Esophagus muscularis mucosa (tissue), 4 donors: ENCODE results near the gene GRID2IP.

ENCODE experiments used
- CTCF ChIP-seq, 3 experiments: fragments of 200-600 bp in 2 of 3; fragments of 450-650 bp in 1 of 3; sonication (generic) in 2 of 3; IDR thresholded peaks; one replicate each; pipeline ENCODE4 v1.5.1; 2017 to 2019; ENCODE audit warnings: antibody characterized with exemption in 3 of 3, mild to moderate bottlenecking in 2 of 3, moderate library complexity in 1 of 3
- EP300 ChIP-seq: sonication (generic); formaldehyde crosslinking; IDR thresholded peaks from one replicate; pipeline ENCODE4 v1.6.1; 2017; ENCODE audit warnings: antibody characterized with exemption
- POLR2A ChIP-seq: fragments of 450-650 bp; IDR thresholded peaks from one replicate; pipeline ENCODE4 v1.6.1; 2017; ENCODE audit warnings: antibody characterized with exemption, moderate library complexity, mild to moderate bottlenecking, low read depth

- TF ChIP-seq CTCF (IDR thresholded peaks at IDR 0.05) = no peak
- TF ChIP-seq POLR2A = no peak
- TF ChIP-seq EP300 = no peak
Observed at GRCh38 chr7:6551016-6551511, at the start of gene GRID2IP.
